HepG2 (cell line): ENCODE results near the gene SETD1A. TPM values are rescaled to one million over a fixed set of nuclear protein-coding genes. Genes with fewer than 3 reads are reported as not detected.
"Not testable (repeated sequence)": the region's sequence is repeated elsewhere in the genome, so short reads cannot be mapped to it uniquely, and the experiment has no call there.

ENCODE experiments used
- ATAC-seq: fragments of 200-7000 bp; cut with Tn5 transposase; 3 replicates; pipeline ENCODE4 v1.9.1; 2020; ENCODE audit warnings: mild to moderate bottlenecking, moderate library complexity
- BruUV-seq: library from RNA; stranded (reverse); fragments of 400-500 nt; replicated peaks from 2 replicates; lab custom pipeline; 2021; lab: Mats Ljungman, UMichigan
- CTCF ChIA-PET: fragments of 300-600 bp; formaldehyde crosslinking; extraction: SDS; loops from one replicate; lab custom pipeline; 2021; ENCODE audit warnings: low total read pairs, inconsistent platforms, low intra/inter-chr PET ratio; lab: Yijun Ruan, JAX
- POLR2A ChIA-PET: fragments of 350-600 bp; sonication (Branson Sonifier 250); formaldehyde crosslinking; loops from one replicate; lab custom pipeline; 2020; ENCODE audit warnings: antibody characterized with exemption, inconsistent platforms; lab: Yijun Ruan, JAX
- DNase-seq: peaks from one replicate; pipeline ENCODE4 v3.0.0-alpha.2; 2015; ENCODE audit warnings: low spot score
- FAIRE-seq: peaks from 3 replicates; lab custom pipeline; 2011; peaks lifted over from hg19 to GRCh38; lab: Jason Lieb, UNC
- H2AFZ ChIP-seq: one replicate; pipeline ENCODE4 v1.6.1; 2011; ENCODE audit warnings: low read length, inconsistent platforms
- H3K27ac ChIP-seq: fragments of 300-600 bp; 3 replicates; pipeline ENCODE4 v1.8.0; 2011; ENCODE audit warnings: mixed run types, mild to moderate bottlenecking, mixed read lengths, low read length, inconsistent platforms; ENCODE audit not compliant: insufficient read depth; ENCODE audit errors: extremely low read length
- H3K27me3 ChIP-seq, 2 experiments: fragments of 200-600 bp in 1 of 2; 2 replicates in 1 of 2; 3 replicates in 1 of 2; pipeline versions ENCODE4 v1.6.0 to v1.8.0; 2011; ENCODE audit warnings: low read length in 2 of 2, mild to moderate bottlenecking in 2 of 2, moderate library complexity in 2 of 2, inconsistent platforms in 1 of 2; ENCODE audit not compliant: insufficient read depth in 2 of 2, control insufficient read depth in 1 of 2
- H3K36me3 ChIP-seq, 2 experiments: fragments of 200-600 bp in 1 of 2; replicated peaks in 1 of 2; 2 replicates in 1 of 2; 3 replicates in 1 of 2; pipeline versions ENCODE4 v1.5.1 to v1.8.0; 2011; ENCODE audit warnings: low read length in 2 of 2, inconsistent platforms in 1 of 2; ENCODE audit not compliant: insufficient read depth in 2 of 2, control insufficient read depth in 1 of 2
- H3K4me1 ChIP-seq: 2 replicates; pipeline ENCODE4 v1.5.1; 2012; ENCODE audit warnings: low read length, inconsistent platforms; ENCODE audit not compliant: insufficient read depth
- H3K4me2 ChIP-seq: 2 replicates; pipeline ENCODE4 v1.6.0; 2011; ENCODE audit warnings: low read depth, low read length, inconsistent platforms
- H3K4me3 ChIP-seq, 3 experiments: fragments of 200-600 bp in 1 of 3; sonication (generic), shearing (Covaris generic) in 1 of 3; replicated peaks in 1 of 3; 2 replicates each; pipeline ENCODE4 v1.5.1; 2011 to 2016; ENCODE audit warnings: low read length in 3 of 3, inconsistent platforms in 2 of 3, low read depth in 2 of 3, mild to moderate bottlenecking in 2 of 3, control low read depth in 1 of 3, mixed read lengths in 1 of 3; ENCODE audit not compliant: insufficient read depth in 1 of 3
- H3K79me2 ChIP-seq: one replicate; pipeline ENCODE4 v1.6.1; 2011; ENCODE audit warnings: low read length, inconsistent platforms; ENCODE audit not compliant: insufficient read depth
- H3K9ac ChIP-seq: 2 replicates; pipeline ENCODE4 v1.6.0; 2011; ENCODE audit warnings: mild to moderate bottlenecking, low read depth, low read length, inconsistent platforms; ENCODE audit not compliant: insufficient read depth
- H3K9me3 ChIP-seq: 2 replicates; pipeline ENCODE4 v1.5.1; 2012; ENCODE audit warnings: mild to moderate bottlenecking, low read length
- H4K20me1 ChIP-seq: 2 replicates; pipeline ENCODE4 v1.6.0; 2011; ENCODE audit warnings: inconsistent platforms, mild to moderate bottlenecking, low read length, moderate library complexity; ENCODE audit not compliant: insufficient read depth
- BRD4 ChIP-seq: sonication (generic); formaldehyde crosslinking; IDR thresholded peaks from 2 replicates; pipeline ENCODE4 v1.4.0; 2020; ENCODE audit warnings: missing genetic modification reagents
- CCAR2 ChIP-seq: fragments of 200-400 bp; formaldehyde crosslinking; optimal IDR thresholded peaks from 2 replicates; pipeline ENCODE3; 2018; ENCODE audit warnings: low read depth, mild to moderate bottlenecking, low read length, moderate library complexity
- HNRNPK ChIP-seq: fragments of 200-400 bp; formaldehyde crosslinking; IDR thresholded peaks from 2 replicates; pipeline ENCODE4 v1.6.1; 2018; ENCODE audit warnings: low read length, low read depth, moderate library complexity, mild to moderate bottlenecking; ENCODE audit not compliant: poor library complexity, severe bottlenecking
- IKZF4 ChIP-seq: sonication (generic); formaldehyde crosslinking; IDR thresholded peaks from 2 replicates; pipeline ENCODE4 v1.5.1; 2020; ENCODE audit warnings: borderline replicate concordance, mild to moderate bottlenecking, low read depth, missing genetic modification reagents; ENCODE audit errors: not compliant biosample characterization
- ISX ChIP-seq: sonication (generic); formaldehyde crosslinking; conservative IDR thresholded peaks from 2 replicates; pipeline ENCODE4 v1.5.0; 2020; ENCODE audit warnings: missing genetic modification reagents
- MXI1 ChIP-seq: IDR thresholded peaks from 3 replicates; pipeline ENCODE4 v1.6.1; 2012; ENCODE audit warnings: low read depth, low read length, inconsistent platforms, borderline replicate concordance
- TBX3 ChIP-seq: fragments of 450-650 bp; IDR thresholded peaks from 2 replicates; pipeline ENCODE4 v1.6.1; 2017; ENCODE audit warnings: antibody characterized with exemption, mild to moderate bottlenecking, inconsistent platforms, borderline replicate concordance
- TFAP4 ChIP-seq: sonication (generic); IDR thresholded peaks from 2 replicates; pipeline ENCODE4 v1.6.1; 2016; ENCODE audit warnings: low read depth, borderline replicate concordance
- ZNF34 ChIP-seq: sonication (generic); formaldehyde crosslinking; IDR thresholded peaks from 2 replicates; pipeline ENCODE4 v1.4.0; 2020; ENCODE audit warnings: mild to moderate bottlenecking, missing genetic modification reagents, borderline replicate concordance
- ZNF460 ChIP-seq: sonication (generic); formaldehyde crosslinking; IDR thresholded peaks from 2 replicates; pipeline ENCODE4 v1.5.1; 2020; ENCODE audit warnings: missing genetic modification reagents, mild to moderate bottlenecking, borderline replicate concordance
- ZNF674 ChIP-seq: sonication (generic); formaldehyde crosslinking; IDR thresholded peaks from 2 replicates; pipeline ENCODE4 v1.5.0; 2020; ENCODE audit warnings: low read depth, mild to moderate bottlenecking, missing genetic modification reagents
- WGBS: methylation state at CpG from one replicate; pipeline ENCODE4 v1.1.6; 2017; ENCODE audit warnings: low lambda C conversion rate; 5-methylcytosine and 5-hydroxymethylcytosine counted together
- in situ Hi-C: cut with HindIII; loops from 2 replicates; pipeline ENCODE4 v1.10.0; 2017; ENCODE audit warnings: low pct_unique_long_range_greater_than_20kb; ENCODE audit not compliant: extremely low pct_ligation_motif_present
- intact Hi-C: fragments of 100-400 bp; cut with micrococcal nuclease; formaldehyde crosslinking; loops from one replicate; pipeline ENCODE4 v1.10.0; 2022; ENCODE audit not compliant: unreplicated experiment
- polyA plus RNA-seq, 8 experiments: library from polyadenylated mRNA; depleted of rRNA in 3 of 8; stranded (reverse) in 7 of 8; unstranded in 1 of 8; fragments of >200 nt; fragmentation: Illumina TruSeq in 4 of 8; extraction: Trizol in 4 of 8; gene quantifications; 2 replicates each; pipeline versions ENCODE4 v1.2.1 to v1.2.3, GENCODE V29; 2011 to 2016; ENCODE audit warnings: low read depth in 4 of 8, missing spikeins in 1 of 8, mixed read lengths in 1 of 8; ENCODE audit not compliant: insufficient read depth in 1 of 8
- total RNA-seq, 5 experiments: library from RNA; depleted of rRNA; stranded (reverse); fragments of >200 nt; fragmentation: Illumina TruSeq; extraction: Trizol; gene quantifications; 2 replicates each; pipeline ENCODE4 v1.2.3, GENCODE V29; 2016; ENCODE audit warnings: low read depth in 1 of 5

SETD1A gene
- total and polyA plus RNA-seq, 2 of the 13 experiments (the other 11 are each of a cell fraction or from before 2014, with no cell fraction given) = 3.8 to 5.6 TPM

DNA sequence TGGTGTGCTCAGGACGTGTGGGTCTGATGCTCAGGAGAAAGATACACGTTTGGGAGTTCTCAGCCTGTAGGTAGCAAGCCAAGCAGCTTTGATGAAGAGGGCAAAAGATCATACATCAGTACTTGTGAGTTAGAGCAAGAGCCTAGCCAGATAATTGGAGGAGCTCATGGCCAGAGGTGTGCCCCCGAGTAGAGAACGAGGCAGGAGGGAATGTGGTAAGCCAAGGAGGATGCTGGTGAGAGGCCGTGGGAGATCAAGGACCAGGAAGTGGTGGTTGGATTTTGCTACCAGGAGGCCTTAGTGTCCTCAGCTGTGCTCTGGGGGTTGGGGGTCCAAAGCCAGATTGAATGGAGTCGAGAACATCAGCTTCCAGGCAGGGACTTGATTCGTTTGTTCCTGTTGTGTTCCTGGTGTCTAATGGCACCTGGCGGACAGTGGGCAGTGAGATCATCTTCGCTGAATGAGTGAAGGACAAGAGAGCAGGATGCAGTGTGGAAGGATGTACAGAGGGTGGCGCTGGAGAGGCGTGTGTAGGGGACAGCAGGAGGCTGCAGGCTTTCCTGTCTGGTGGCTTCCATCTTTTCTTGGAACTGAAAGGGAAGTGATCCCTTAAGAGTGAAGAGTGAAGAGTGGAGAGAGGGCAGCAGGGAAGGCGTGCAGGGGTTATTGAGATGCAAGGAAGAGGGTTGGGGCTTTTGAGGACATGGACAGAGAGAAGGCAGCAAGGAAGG is 22.6 kb upstream of the SETD1A start (continued):
- TF ChIP-seq MXI1 (0 out of 3 replicates have a peak, but pooled peaks have one; percentile 35), TBX3 (no peak), BRD4 (no peak), TFAP4 (no peak), IKZF4 (no peak), ZNF460 (CRISPR knock-in tag) (no peak)

- Histone ChIP-seq H4K20me1 (no peaks in the 10 kb centered on the region), H3K27ac (no peak overlapping the region), H3K79me2 (no peaks in the 10 kb centered on the region), H3K36me3 (peaks cover 10 to 14% of the 10 kb centered on the region in 2 experiments; a peak in 3 of 5 replicates), H3K4me2 (no peak overlapping the region), H3K4me3 (no peak overlapping the region), H2AFZ (no peak overlapping the region), H3K9ac (no peak overlapping the region), H3K4me1 (peaks cover 14% of the 10 kb centered on the region), H3K27me3 (no peaks in the 10 kb centered on the region), H3K9me3 (no peaks in the 10 kb centered on the region)
- 84% methylated on average over 5 of the region's 5 CpGs for WGBS
- CTCF ChIA-PET = no interaction called here
- BruUV-seq = no TSS peak
- no peak for DNase-seq
- POLR2A ChIA-PET = interaction anchor here (0.7 kb wide), 1 partner anchor 12 kb away, joined by 3 read pairs; no protein-coding TSS in a partner anchor
- no peak for TF ChIP-seq ZNF674 (CRISPR knock-in tag)
- TF ChIP-seq ISX (CRISPR knock-in tag) = no peak
- no peak for TF ChIP-seq CCAR2
- TF ChIP-seq HNRNPK = no peak
- no peak for TF ChIP-seq ZNF34 (CRISPR knock-in tag)
- in situ Hi-C loops = no loop called here
- no peak for ATAC-seq
- no peak for FAIRE-seq
- intact Hi-C loops = no loop called here
These were observed 19.9 kb upstream of the SETD1A start for GRCh38 chr16:30937692-30938091.

- H2AFZ ChIP-seq, BruUV-seq, CTCF ChIA-PET, ATAC-seq, H3K4me3 ChIP-seq, H3K79me2 ChIP-seq, H3K9me3 ChIP-seq, H4K20me1 ChIP-seq, H3K4me2 ChIP-seq, intact Hi-C loops, H3K9ac ChIP-seq, H3K27ac ChIP-seq, in situ Hi-C loops, FAIRE-seq, H3K27me3 ChIP-seq, DNase-seq: not testable (repeated sequence)
- peaks cover 17% of the 10 kb centered on the region for H3K4me1 ChIP-seq
- WGBS = 94% methylated on average over 8 of the region's 8 CpGs
- H3K36me3 ChIP-seq = peaks cover 16 to 23% of the 10 kb centered on the region in 2 experiments; a peak in 4 of 5 replicates
- POLR2A ChIA-PET = interaction anchor here (1.4 kb wide), 1 partner anchor 10 kb away, joined by 5 read pairs; no protein-coding TSS in a partner anchor
These were observed 18.0 kb upstream of the SETD1A start for GRCh38 chr16:30939571-30939970.
